CD14-positive monocyte (primary cell): ENCODE data around the gene GEMIN7. TPM values are rescaled to one million over a fixed set of nuclear protein-coding genes. Genes with fewer than 3 reads are reported as not detected.

ENCODE experiments used
- DNase-seq, 3 donors: peaks; one replicate each; pipeline ENCODE4 v3.0.0-alpha.2; 2011 to 2022
- H2AFZ ChIP-seq: 2 replicates; pipeline ENCODE4 v1.6.0; 2012; ENCODE audit warnings: mild to moderate bottlenecking, low read depth, low read length, inconsistent platforms; ENCODE audit not compliant: insufficient read depth, poor library complexity, severe bottlenecking
- H3K27ac ChIP-seq, 2 donors: 1 replicate in 1 of 2; 2 replicates in 1 of 2; pipeline ENCODE4 v1.5.1; 2012 to 2013; ENCODE audit warnings: low read length in 2 of 2, control low read depth in 1 of 2, inconsistent platforms in 1 of 2, low read depth in 1 of 2, mild to moderate bottlenecking in 1 of 2
- H3K27me3 ChIP-seq, 2 donors: one replicate each; pipeline versions ENCODE4 v1.6.0 to v1.6.1; 2011 to 2013; ENCODE audit warnings: low read length in 2 of 2; ENCODE audit not compliant: control insufficient read depth in 2 of 2, insufficient read depth in 2 of 2
- H3K36me3 ChIP-seq, 2 donors: replicated peaks in 1 of 2; 1 replicate in 1 of 2; 2 replicates in 1 of 2; pipeline versions ENCODE4 v1.5.1 to v1.6.1; 2012 to 2013; ENCODE audit warnings: low read length in 2 of 2, control low read depth in 1 of 2, inconsistent platforms in 1 of 2, mild to moderate bottlenecking in 1 of 2; ENCODE audit not compliant: insufficient read depth in 2 of 2, control insufficient read depth in 1 of 2
- H3K4me1 ChIP-seq, 2 donors: 1 replicate in 1 of 2; 2 replicates in 1 of 2; pipeline versions ENCODE4 v1.5.1 to v1.6.1; 2012 to 2013; ENCODE audit warnings: low read length in 2 of 2, control low read depth in 1 of 2, inconsistent platforms in 1 of 2, mild to moderate bottlenecking in 1 of 2, moderate library complexity in 1 of 2; ENCODE audit not compliant: insufficient read depth in 2 of 2, control insufficient read depth in 1 of 2
- H3K4me2 ChIP-seq: replicated peaks from 2 replicates; pipeline ENCODE3; 2012; ENCODE audit warnings: low read length, moderate library complexity, mild to moderate bottlenecking; ENCODE audit not compliant: poor library complexity, severe bottlenecking; ENCODE audit errors: extremely low read depth
- H3K4me3 ChIP-seq, 3 experiments: fragments of 200-600 bp in 1 of 3; sonication (generic) in 1 of 3; replicated peaks in 1 of 3; 1 replicate in 2 of 3; 2 replicates in 1 of 3; pipeline ENCODE4 v1.5.1; 2011 to 2013; ENCODE audit warnings: low read length in 3 of 3, mild to moderate bottlenecking in 3 of 3, control low read depth in 2 of 3, low read depth in 2 of 3, inconsistent platforms in 1 of 3, moderate library complexity in 1 of 3
- H3K79me2 ChIP-seq: 2 replicates; pipeline ENCODE4 v1.6.0; 2012; ENCODE audit warnings: mild to moderate bottlenecking, control low read depth, inconsistent platforms, low read length, moderate library complexity; ENCODE audit not compliant: insufficient read depth
- H3K9ac ChIP-seq: 2 replicates; pipeline ENCODE4 v1.6.0; 2017; ENCODE audit warnings: low read length, mild to moderate bottlenecking; ENCODE audit not compliant: insufficient read depth, poor library complexity, severe bottlenecking
- H3K9me3 ChIP-seq, 2 donors: replicated peaks in 1 of 2; 1 replicate in 1 of 2; 2 replicates in 1 of 2; pipeline versions ENCODE4 v1.5.1 to v1.6.1; 2012 to 2013; ENCODE audit warnings: low read length in 2 of 2, control low read depth in 1 of 2; ENCODE audit not compliant: control insufficient read depth in 1 of 2, insufficient read depth in 1 of 2
- H4K20me1 ChIP-seq: 2 replicates; pipeline ENCODE4 v1.6.0; 2012; ENCODE audit warnings: mild to moderate bottlenecking, low read length, control low read depth, moderate library complexity; ENCODE audit not compliant: insufficient read depth
- H3K27ac Mint-ChIP-seq, 7 donors: one replicate each; pipeline ENCODE4 v1.8.0; 2020; ENCODE audit warnings: mild to moderate bottlenecking in 7 of 7, mixed read lengths in 7 of 7, moderate library complexity in 6 of 7, inconsistent platforms in 2 of 7
- H3K27me3 Mint-ChIP-seq, 3 donors: one replicate each; pipeline ENCODE4 v1.8.0; 2021 to 2022; ENCODE audit warnings: low read depth in 3 of 3, mild to moderate bottlenecking in 3 of 3, mixed read lengths in 3 of 3, moderate library complexity in 3 of 3, inconsistent platforms in 1 of 3
- H3K36me3 Mint-ChIP-seq, 2 donors: one replicate each; pipeline ENCODE4 v1.8.0; 2020; ENCODE audit warnings: mixed read lengths in 2 of 2, inconsistent platforms in 1 of 2, mild to moderate bottlenecking in 1 of 2
- H3K4me1 Mint-ChIP-seq: one replicate; pipeline ENCODE4 v1.8.0; 2020; ENCODE audit warnings: mild to moderate bottlenecking, mixed read lengths
- H3K4me3 Mint-ChIP-seq, 2 donors: one replicate each; pipeline ENCODE4 v1.8.0; 2020; ENCODE audit warnings: mild to moderate bottlenecking in 2 of 2, mixed read lengths in 2 of 2, moderate library complexity in 1 of 2
- H3K9me3 Mint-ChIP-seq, 7 donors: one replicate each; pipeline ENCODE4 v1.8.0; 2020 to 2022; ENCODE audit warnings: mixed read lengths in 7 of 7, mild to moderate bottlenecking in 6 of 7, moderate library complexity in 6 of 7, inconsistent platforms in 2 of 7
- CTCF ChIP-seq: fragments of 200-600 bp; IDR thresholded peaks from one replicate; pipeline ENCODE4 v1.8.0; 2022; ENCODE audit warnings: antibody characterized with exemption, mild to moderate bottlenecking
- WGBS: methylation state at CpG from one replicate; pipeline ENCODE4 v1.1.5; 2013; ENCODE audit warnings: missing lambda C conversion rate; ENCODE audit not compliant: insufficient coverage; 5-methylcytosine and 5-hydroxymethylcytosine counted together
- intact Hi-C, 2 donors: fragments of 100-400 bp; cut with micrococcal nuclease; formaldehyde crosslinking; loops; one replicate each; pipeline versions ENCODE4 v1.15.0 to v1.15.1; 2023
- polyA plus RNA-seq, 3 donors: library from polyadenylated mRNA; depleted of rRNA in 1 of 3; unstranded in 2 of 3; stranded (reverse) in 1 of 3; fragments of 300-500 nt in 2 of 3; fragments of >200 nt in 1 of 3; fragmentation: Illumina TruSeq in 2 of 3; gene quantifications; 1 replicate in 2 of 3; 2 replicates in 1 of 3; pipeline ENCODE4 v1.2.3, GENCODE V29; 2012 to 2021

The GEMIN7 gene
- polyA plus RNA-seq, 3 donors: 67.6 to 83.4 (median 78.4) TPM

GRCh38 chr19:45037393-45038169 lies 41.5 kb upstream of the GEMIN7 start:
- 89% methylated on average over 31 of the region's 37 CpGs for WGBS
- TF ChIP-seq CTCF: no peak
- no peaks in the 10 kb centered on the region for H3K27me3 Mint-ChIP-seq
- peaks cover 47 to 77% of the 10 kb centered on the region in 2 donors for H3K36me3 Mint-ChIP-seq
- H3K79me2 ChIP-seq: peaks cover 36% of the 10 kb centered on the region
- peaks cover 1 to 6% (median 6%) of the 10 kb centered on the region in 7 donors for H3K9me3 Mint-ChIP-seq
- peak overlapping the region in 1 of 2 donors; percentile 60 for H3K4me3 Mint-ChIP-seq
- peaks cover 29% of the 10 kb centered on the region for H4K20me1 ChIP-seq
- peaks cover 35% of the 10 kb centered on the region for H3K4me1 Mint-ChIP-seq
- DNase-seq: no peak
- intact Hi-C loops: loop anchor here in 1 of 2 donors (2.0 kb wide), 1 partner anchor 35 kb away; no protein-coding TSS in a partner anchor
- H3K27me3 ChIP-seq: no peaks in the 10 kb centered on the region
- no peak overlapping the region for H3K4me3 ChIP-seq
- H3K9me3 ChIP-seq: peaks cover 0 to 4% of the 10 kb centered on the region in 2 donors
- H2AFZ ChIP-seq: no peak overlapping the region
- peaks cover 45 to 61% of the 10 kb centered on the region in 2 donors for H3K36me3 ChIP-seq
- no peak overlapping the region for H3K4me2 ChIP-seq
- H3K27ac Mint-ChIP-seq: peak overlapping the region in 5 of 7 donors; percentile 57 to 98 (median 83)
- H3K4me1 ChIP-seq: peaks cover 30 to 35% of the 10 kb centered on the region in 2 donors
- H3K27ac ChIP-seq: peak overlapping the region; percentile 37 to 98
- no peak overlapping the region for H3K9ac ChIP-seq

GRCh38 chr19:45038931-45039893 lies 39.8 kb upstream of the GEMIN7 start, which contains the start of gene CLASRP:
Gene CLASRP, plus strand, starts transcription at chr19:45039045. Its CDS starts 1,168 bp downstream, at chr19:45040213.
- 3% methylated on average over 59 of the region's 62 CpGs for WGBS
- peak within 1 kb of the TSS; percentile 99 for H3K4me2 ChIP-seq
- H3K79me2 ChIP-seq: peaks cover 52% of the 10 kb centered on the region
- Mint-ChIP-seq H3K9me3 (peaks cover 1 to 6% (median 6%) of the 10 kb centered on the region in 7 donors), H3K4me1 (peaks cover 35% of the 10 kb centered on the region), H3K27ac (peak within 1 kb of the TSS; percentile 97 to 100 (median 98)), H3K36me3 (peaks cover 46 to 78% of the 10 kb centered on the region in 2 donors), H3K27me3 (peaks cover 0 to 2% (median 0%) of the 10 kb centered on the region in 3 donors), H3K4me3 (peak within 1 kb of the TSS; percentile 98 to 99)
- peaks cover 47 to 68% of the 10 kb centered on the region in 2 donors for H3K36me3 ChIP-seq
- H2AFZ ChIP-seq: peak within 1 kb of the TSS; percentile 41
- H4K20me1 ChIP-seq: peaks cover 44% of the 10 kb centered on the region
- peak; percentile 84 to 89 (median 84) for DNase-seq
- TF ChIP-seq CTCF: no peak
- peaks cover 0 to 4% of the 10 kb centered on the region in 2 donors for H3K9me3 ChIP-seq
- peak within 1 kb of the TSS; percentile 53 to 94 (median 82) for H3K4me3 ChIP-seq
- peak within 1 kb of the TSS; percentile 99 for H3K9ac ChIP-seq
- no peaks in the 10 kb centered on the region for H3K27me3 ChIP-seq
- peaks cover 30 to 35% of the 10 kb centered on the region in 2 donors for H3K4me1 ChIP-seq
- intact Hi-C loops: loop anchor here in 1 of 2 donors (2.0 kb wide), 1 partner anchor 36 kb away; no protein-coding TSS in a partner anchor
- peak within 1 kb of the TSS; percentile 95 to 98 for H3K27ac ChIP-seq
